AG04450 (cell line): Measurements from ENCODE around the gene SLC29A3. TPM values are rescaled to one million over a fixed set of nuclear protein-coding genes. Genes with fewer than 3 reads are reported as not detected.

ENCODE experiments used
- CTCF ChIA-PET: fragments of 300-600, 350-600 bp; formaldehyde crosslinking; extraction: SDS; loops from one replicate; lab custom pipeline; 2022; ENCODE audit warnings: antibody characterized with exemption, inconsistent platforms; lab: Charles Lee
- POLR2A ChIA-PET: fragments of 350-600 bp; formaldehyde crosslinking; extraction: SDS; loops from one replicate; lab custom pipeline; 2021; ENCODE audit warnings: antibody characterized with exemption, inconsistent platforms; lab: Yijun Ruan, JAX
- DNase-seq: peaks from one replicate; pipeline ENCODE4 v3.0.0-alpha.2; 2011; ENCODE audit warnings: low read depth, low spot score
- H3K27ac ChIP-seq: one replicate; pipeline ENCODE4 v1.5.1; 2012; ENCODE audit warnings: low read depth, low read length, control low read depth
- H3K27me3 ChIP-seq: one replicate; pipeline ENCODE4 v1.6.0; 2012; ENCODE audit warnings: low read length; ENCODE audit not compliant: control insufficient read depth, insufficient read depth
- H3K4me3 ChIP-seq: 2 replicates; pipeline ENCODE4 v1.5.1; 2011; ENCODE audit warnings: mild to moderate bottlenecking, low read depth, low read length, control low read depth
- H3K9me3 ChIP-seq: 2 replicates; pipeline ENCODE4 v1.5.1; 2012; ENCODE audit warnings: low read length; ENCODE audit not compliant: control insufficient read depth, insufficient read depth
- CTCF ChIP-seq: IDR thresholded peaks from 2 replicates; pipeline ENCODE4 v1.5.1; 2011; ENCODE audit warnings: low read depth, low read length, control low read depth, inconsistent platforms
- polyA plus RNA-seq: library from polyadenylated mRNA; depleted of rRNA; stranded (reverse); fragments of >200 nt; gene quantifications from 2 replicates; pipeline ENCODE4 v1.2.3, GENCODE V29; 2011

Gene SLC29A3
- polyA plus RNA-seq, 1 experiment, result 2.4 TPM

- no peak overlapping the region for H3K27ac ChIP-seq
- no peak for TF ChIP-seq CTCF
- ChIA-PET POLR2A (no interaction called here), CTCF (interaction anchor here (0.7 kb wide), 1 partner anchor 9 kb away, joined by 3 read pairs; no protein-coding TSS in a partner anchor)
- no peak overlapping the region for H3K4me3 ChIP-seq
- H3K27me3 ChIP-seq, result peaks cover 71% of the 10 kb centered on the region
- H3K9me3 ChIP-seq, result peaks cover 5% of the 10 kb centered on the region; the same call in 1 of the 2 replicates
- DNase-seq, result no peak
Observed at GRCh38 chr10:71393841-71394475, 74.9 kb downstream of the SLC29A3 start.

- no peak for DNase-seq
- H3K27ac ChIP-seq, result no peak overlapping the region
- POLR2A ChIA-PET, result no interaction called here
- CTCF ChIA-PET, result interaction anchor here (0.7 to 0.8 kb wide), 2 partner anchors 10 kb away, joined by 3 read pairs; no protein-coding TSS in a partner anchor
- H3K4me3 ChIP-seq, result no peak overlapping the region
- no peak for TF ChIP-seq CTCF
- peaks cover 75% of the 10 kb centered on the region for H3K27me3 ChIP-seq
- H3K9me3 ChIP-seq, result peaks cover 5% of the 10 kb centered on the region; the same call in 1 of the 2 replicates
Observed at GRCh38 chr10:71394926-71395562, 76.0 kb downstream of the SLC29A3 start.

- ChIA-PET CTCF (interaction anchor here (0.8 kb wide), 1 partner anchor 11 kb away, joined by 3 read pairs; no protein-coding TSS in a partner anchor), POLR2A (no interaction called here)
- H3K4me3 ChIP-seq, result no peak overlapping the region
- H3K9me3 ChIP-seq, result peaks cover 5% of the 10 kb centered on the region; the same call in 1 of the 2 replicates
- DNase-seq, result no peak
- H3K27me3 ChIP-seq, result peaks cover 72% of the 10 kb centered on the region
- no peak overlapping the region for H3K27ac ChIP-seq
- 0 out of 2 replicates have a peak, but pooled peaks have one; percentile 17 for TF ChIP-seq CTCF
Observed at GRCh38 chr10:71395621-71396020, 76.6 kb downstream of the SLC29A3 start.

GRCh38 chr10:71396084-71396710, 77.1 kb downstream of the SLC29A3 start:
- Histone ChIP-seq H3K4me3 (no peak overlapping the region), H3K27me3 (peaks cover 74% of the 10 kb centered on the region), H3K27ac (no peak overlapping the region), H3K9me3 (peaks cover 5% of the 10 kb centered on the region; the same call in 1 of the 2 replicates)
- TF ChIP-seq CTCF, result 0 out of 2 replicates have a peak, but pooled peaks have one; percentile 16
- ChIA-PET POLR2A (no interaction called here), CTCF (interaction anchor here (0.8 kb wide), 1 partner anchor 12 kb away, joined by 3 read pairs; no protein-coding TSS in a partner anchor)
- DNase-seq, result no peak
